Vagina (tissue), 2 donors: ENCODE results near the gene AGPAT4. TPM values are rescaled to one million over a fixed set of nuclear protein-coding genes. Genes with fewer than 3 reads are reported as not detected.
"Not testable (repeated sequence)": the region's sequence is repeated elsewhere in the genome, so short reads cannot be mapped to it uniquely, and the experiment has no call there.

Source experiments
- DNase-seq, 2 donors: peaks; one replicate each; pipeline ENCODE4 v3.0.0-alpha.2; 2017; ENCODE audit errors: extremely low spot score in 2 of 2
- H3K27ac ChIP-seq: fragments of 200-600 bp; sonication (generic); one replicate; pipeline ENCODE4 v1.5.1; 2019
- H3K27me3 ChIP-seq: fragments of 200-600 bp; sonication (generic); one replicate; pipeline ENCODE4 v1.5.1; 2019
- H3K36me3 ChIP-seq, 2 donors: fragments of 200-600 bp; sonication (generic); one replicate each; pipeline ENCODE4 v1.5.1; 2017 to 2019
- H3K4me1 ChIP-seq: fragments of 200-600 bp; sonication (generic); one replicate; pipeline ENCODE4 v1.5.1; 2019
- H3K4me3 ChIP-seq, 2 donors: fragments of 200-600 bp; sonication (generic); 1 replicate in 1 of 2; 2 replicates in 1 of 2; pipeline ENCODE4 v1.5.1; 2016 to 2019
- H3K9me3 ChIP-seq: fragments of 200-600 bp; sonication (generic); one replicate; pipeline ENCODE4 v1.5.1; 2019
- CTCF ChIP-seq, 3 experiments: fragments of 450-650 bp in 2 of 3; fragments of 200-600 bp in 1 of 3; sonication (generic) in 1 of 3; IDR thresholded peaks; one replicate each; pipeline ENCODE4 v1.5.1; 2017 to 2019; ENCODE audit warnings: antibody characterized with exemption in 3 of 3, mild to moderate bottlenecking in 2 of 3, moderate library complexity in 2 of 3
- POLR2A ChIP-seq, 2 donors: fragments of 450-650 bp; IDR thresholded peaks; one replicate each; pipeline ENCODE4 v1.6.1; 2017; ENCODE audit warnings: antibody characterized with exemption in 2 of 2, mild to moderate bottlenecking in 2 of 2, moderate library complexity in 2 of 2
- POLR2AphosphoS5 ChIP-seq, 2 donors: sonication (generic); formaldehyde crosslinking; IDR thresholded peaks; one replicate each; pipeline ENCODE4 v1.9.0; 2017; ENCODE audit warnings: antibody characterized with exemption in 2 of 2, mild to moderate bottlenecking in 2 of 2, low read depth in 1 of 2; ENCODE audit not compliant: insufficient read depth in 1 of 2
- intact Hi-C: fragments of 100-400 bp; cut with DNase I; formaldehyde crosslinking; loops from one replicate; pipeline ENCODE4 v1.15.1; 2023
- total RNA-seq: library from RNA; depleted of rRNA; stranded (reverse); fragments of >200 nt; gene quantifications from one replicate; pipeline ENCODE4 v1.2.3, GENCODE V29; 2016

AGPAT4 gene, protein sequence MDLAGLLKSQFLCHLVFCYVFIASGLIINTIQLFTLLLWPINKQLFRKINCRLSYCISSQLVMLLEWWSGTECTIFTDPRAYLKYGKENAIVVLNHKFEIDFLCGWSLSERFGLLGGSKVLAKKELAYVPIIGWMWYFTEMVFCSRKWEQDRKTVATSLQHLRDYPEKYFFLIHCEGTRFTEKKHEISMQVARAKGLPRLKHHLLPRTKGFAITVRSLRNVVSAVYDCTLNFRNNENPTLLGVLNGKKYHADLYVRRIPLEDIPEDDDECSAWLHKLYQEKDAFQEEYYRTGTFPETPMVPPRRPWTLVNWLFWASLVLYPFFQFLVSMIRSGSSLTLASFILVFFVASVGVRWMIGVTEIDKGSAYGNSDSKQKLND
- total RNA-seq = 6.9 TPM

DNA sequence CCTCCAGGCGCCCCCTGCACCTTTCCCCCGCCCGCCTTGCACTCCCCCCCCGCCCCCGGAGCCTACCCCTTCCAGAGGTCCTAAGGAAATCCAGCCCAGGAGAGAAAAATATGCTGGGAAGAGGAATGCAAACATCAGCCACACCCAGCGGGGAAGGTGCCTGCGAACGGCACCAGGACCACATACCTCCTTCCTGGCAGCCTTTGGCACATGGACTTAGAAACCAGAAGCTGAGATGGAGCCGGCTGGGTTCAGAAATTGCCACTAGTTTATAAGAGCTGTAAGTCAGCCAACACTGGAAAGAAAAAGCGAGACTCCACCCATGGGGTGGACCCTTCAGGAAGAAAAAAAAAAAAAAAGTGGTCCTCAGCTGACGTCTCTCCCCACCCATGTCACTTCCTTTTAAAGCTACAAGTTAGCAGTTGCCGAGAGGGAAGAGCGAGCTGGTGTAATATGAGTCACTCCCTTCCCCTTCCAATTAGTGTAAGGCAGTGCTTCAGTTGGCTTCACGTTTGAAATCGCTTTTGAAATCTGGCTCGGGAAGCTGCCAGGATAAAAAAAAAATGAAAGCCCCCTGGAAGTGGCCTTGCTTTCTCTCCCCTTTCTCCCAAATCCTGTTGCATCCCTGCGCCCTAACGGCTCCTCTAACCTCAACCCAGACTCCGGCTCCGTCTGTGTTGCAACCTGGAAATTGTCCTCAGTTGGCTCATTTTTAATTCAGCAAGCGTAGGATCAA is at the start of gene AGPAT4:
Gene AGPAT4 (minus strand): TSS at position 310 of the 736 bp plus-strand sequence. CDS start 41,848 bp downstream, outside the sequence.
- peak within 1 kb of the TSS; percentile 87 for H3K27ac ChIP-seq
- H3K9me3 ChIP-seq = no peaks in the 10 kb centered on the region
- H3K36me3 ChIP-seq = no peaks in the 10 kb centered on the region
- H3K4me1 ChIP-seq = peaks cover 17% of the 10 kb centered on the region
- TF ChIP-seq POLR2AphosphoS5 (IDR thresholded peaks at IDR 0.05; ENCODE audit: insufficient read depth in 1 of 2, low read depth in 1 of 2) = peak; percentile 36 to 96
- TF ChIP-seq POLR2A (IDR thresholded peaks at IDR 0.05) = peak in 1 of 2 donors; percentile 23
- no peak for TF ChIP-seq CTCF (IDR thresholded peaks at IDR 0.05)
- peak in 1 of 2 donors; percentile 97 for DNase-seq
- H3K4me3 ChIP-seq = peak within 1 kb of the TSS; percentile 57 to 67
- H3K27me3 ChIP-seq = no peaks in the 10 kb centered on the region
- intact Hi-C loops = no loop called here

DNA sequence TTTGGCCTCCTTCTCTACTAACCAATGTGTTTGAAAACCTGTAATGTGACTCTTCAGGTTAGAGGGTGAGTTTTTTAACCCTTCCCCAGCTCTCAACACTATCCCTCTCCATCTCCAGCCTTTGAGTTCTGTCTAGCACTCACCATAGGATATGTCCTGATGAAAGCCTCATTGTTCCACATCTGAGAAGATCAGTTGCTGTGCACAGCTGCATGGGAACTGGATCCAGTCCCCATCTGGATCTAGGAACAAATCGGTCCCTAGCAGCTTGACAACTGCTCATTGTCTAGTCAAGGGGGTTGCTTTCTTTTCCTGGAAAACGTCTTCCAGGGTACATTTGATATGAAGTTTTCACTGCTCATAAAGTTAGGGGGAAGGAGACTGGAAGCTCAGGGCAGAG is 45.4 kb upstream of the AGPAT4 start:
- intact Hi-C loops = no loop called here
- no peak for TF ChIP-seq POLR2AphosphoS5 (IDR thresholded peaks at IDR 0.05; ENCODE audit: insufficient read depth in 1 of 2, low read depth in 1 of 2)
- no peak for TF ChIP-seq POLR2A (IDR thresholded peaks at IDR 0.05)
- no peak for TF ChIP-seq CTCF (IDR thresholded peaks at IDR 0.05)

GRCh38 chr6:161318456-161318855 is 44.6 kb upstream of the AGPAT4 start:
- Histone ChIP-seq H3K4me1 (no peaks in the 10 kb centered on the region), H3K9me3 (no peaks in the 10 kb centered on the region), H3K27ac (no peak overlapping the region), H3K36me3 (no peaks in the 10 kb centered on the region), H3K4me3 (no peak overlapping the region), H3K27me3 (no peaks in the 10 kb centered on the region)
- no peak for DNase-seq
- intact Hi-C loops = no loop called here
- TF ChIP-seq CTCF (IDR thresholded peaks at IDR 0.05) (no peak), POLR2AphosphoS5 (IDR thresholded peaks at IDR 0.05; ENCODE audit: insufficient read depth in 1 of 2, low read depth in 1 of 2) (no peak), POLR2A (IDR thresholded peaks at IDR 0.05) (no peak)

More for the DNA sequence above, 45.4 kb upstream of the AGPAT4 start:
- no peaks in the 10 kb centered on the region for H3K36me3 ChIP-seq
- H3K4me3 ChIP-seq = no peak overlapping the region
- no peaks in the 10 kb centered on the region for H3K9me3 ChIP-seq
- H3K27ac ChIP-seq = no peak overlapping the region
- DNase-seq = no peak
- H3K27me3 ChIP-seq = no peaks in the 10 kb centered on the region
- H3K4me1 ChIP-seq = no peaks in the 10 kb centered on the region

DNA sequence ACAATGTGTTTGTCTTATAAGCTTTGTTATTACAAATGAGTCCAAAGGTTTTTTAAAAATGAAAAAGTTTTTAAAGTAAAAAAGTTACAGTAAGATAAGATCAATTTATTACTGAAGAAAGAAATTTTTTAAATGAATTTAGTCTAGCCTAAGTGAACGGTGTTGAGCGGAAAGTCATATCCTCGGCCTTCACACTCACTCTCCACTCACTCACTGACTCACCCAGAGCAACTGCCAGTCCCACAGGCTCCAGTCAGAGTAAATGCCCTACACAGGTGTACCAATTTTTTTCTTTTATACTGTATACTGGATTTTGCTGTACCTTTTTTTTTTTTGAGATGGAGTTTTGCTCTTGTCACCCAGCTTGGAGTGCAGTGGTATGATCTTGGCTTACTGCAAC is 42.7 kb upstream of the AGPAT4 start:
- Histone ChIP-seq H3K4me3 (no peak overlapping the region), H3K27ac (no peak overlapping the region), H3K4me1 (no peaks in the 10 kb centered on the region), H3K36me3 (no peaks in the 10 kb centered on the region), H3K27me3 (no peaks in the 10 kb centered on the region), H3K9me3 (no peaks in the 10 kb centered on the region)
- no peak for DNase-seq
- no peak for TF ChIP-seq CTCF (IDR thresholded peaks at IDR 0.05)
- no peak for TF ChIP-seq POLR2AphosphoS5 (IDR thresholded peaks at IDR 0.05; ENCODE audit: insufficient read depth in 1 of 2, low read depth in 1 of 2)
- no peak for TF ChIP-seq POLR2A (IDR thresholded peaks at IDR 0.05)
- intact Hi-C loops = no loop called here

GRCh38 chr6:161315246-161315917 is 41.5 kb upstream of the AGPAT4 start:
- H3K27me3 ChIP-seq, H3K27ac ChIP-seq, H3K36me3 ChIP-seq, H3K9me3 ChIP-seq, H3K4me3 ChIP-seq, intact Hi-C loops, DNase-seq, H3K4me1 ChIP-seq: not testable (repeated sequence)

DNA sequence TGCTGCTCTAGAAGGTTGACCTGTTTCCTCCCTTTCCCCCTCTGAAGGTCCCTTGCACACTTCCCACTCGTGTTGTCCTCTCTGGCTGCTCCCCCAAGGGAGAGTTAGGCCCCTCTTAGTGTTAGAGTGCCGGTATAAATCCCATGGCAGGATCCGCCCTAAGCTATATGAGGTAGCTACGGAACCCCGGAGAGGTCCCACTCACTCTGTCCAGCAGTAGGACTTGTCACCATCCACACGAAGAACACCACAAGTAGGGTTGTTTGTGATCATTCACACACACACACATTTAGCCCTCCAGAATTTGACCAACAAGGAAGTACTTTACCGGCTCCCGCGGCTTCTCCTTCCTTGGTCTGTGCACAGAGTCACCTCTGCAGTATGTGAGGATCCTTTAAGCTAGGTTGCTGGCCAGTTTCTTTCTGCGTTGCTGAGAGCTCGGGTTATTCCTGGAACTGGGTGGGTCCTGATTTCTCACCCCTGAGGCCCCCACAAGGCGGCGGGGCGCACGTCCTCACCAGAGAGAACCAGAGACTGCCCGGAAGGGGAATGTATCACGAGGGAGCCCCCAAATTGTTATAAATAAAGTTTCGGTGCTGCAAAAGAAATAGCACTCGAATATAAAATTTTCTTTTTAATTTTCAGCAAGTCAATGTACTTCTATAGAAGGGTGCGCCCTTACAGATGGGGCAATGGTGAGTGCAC is 40.8 kb upstream of the AGPAT4 start:
- H3K27ac ChIP-seq, H3K36me3 ChIP-seq, H3K27me3 ChIP-seq, DNase-seq, H3K4me1 ChIP-seq, H3K4me3 ChIP-seq, H3K9me3 ChIP-seq, intact Hi-C loops: not testable (repeated sequence)
